Stimulated activated CD8-positive, alpha-beta memory T cell treated with anti-CD3 and anti-CD28 coated beads, Interleukin-15, amount 100 ng/mL, for 4 hours (primary cell): ENCODE measurements around the gene MICAL3.
"Not testable (repeated sequence)": the region's sequence is repeated elsewhere in the genome, so short reads cannot be mapped to it uniquely, and the experiment has no call there.

Experiments used
- DNase-seq, 2 donors: peaks; one replicate each; pipeline ENCODE4 v3.0.0-alpha.2; 2020; ENCODE audit warnings: low read depth in 2 of 2

Gene MICAL3

GRCh38 chr22:17888855-17889254 lies 135.5 kb downstream of the MICAL3 start:
- DNase-seq: no peak

- DNase-seq: no peak
Observed at GRCh38 chr22:17888439-17888838, 135.9 kb downstream of the MICAL3 start.

- DNase-seq: no peak
Observed at GRCh38 chr22:17884893-17885292, 139.5 kb downstream of the MICAL3 start.

- DNase-seq: no peak
Observed at GRCh38 chr22:17884084-17884483, 140.3 kb downstream of the MICAL3 start.

GRCh38 chr22:17883356-17883755 lies 141.0 kb downstream of the MICAL3 start:
- DNase-seq: no peak

GRCh38 chr22:17882727-17883126 lies 141.6 kb downstream of the MICAL3 start:
- no peak for DNase-seq

GRCh38 chr22:17882162-17882561 lies 142.2 kb downstream of the MICAL3 start:
- DNase-seq: no peak

GRCh38 chr22:17881366-17881765 lies 143.0 kb downstream of the MICAL3 start:
- DNase-seq: no peak

GRCh38 chr22:17880468-17880867 lies 143.9 kb downstream of the MICAL3 start:
- no peak for DNase-seq

- no peak for DNase-seq
Observed at GRCh38 chr22:17880020-17880419, 144.3 kb downstream of the MICAL3 start.

- no peak for DNase-seq
Observed at GRCh38 chr22:17878941-17879340, 145.4 kb downstream of the MICAL3 start.

- DNase-seq: no peak
Observed at GRCh38 chr22:17878186-17878694, 146.1 kb downstream of the MICAL3 start.

- DNase-seq: not testable (repeated sequence)
Observed at GRCh38 chr22:17876878-17877855, 147.2 kb downstream of the MICAL3 start.

- no peak for DNase-seq
Observed at GRCh38 chr22:17876306-17876831, 148.0 kb downstream of the MICAL3 start.

GRCh38 chr22:17875631-17876030 lies 148.7 kb downstream of the MICAL3 start:
- no peak for DNase-seq

GRCh38 chr22:17875156-17875555 lies 149.2 kb downstream of the MICAL3 start:
- no peak for DNase-seq

GRCh38 chr22:17874231-17874905 lies 150.0 kb downstream of the MICAL3 start:
- DNase-seq: no peak

GRCh38 chr22:17873804-17874203 lies 150.6 kb downstream of the MICAL3 start:
- DNase-seq: no peak

GRCh38 chr22:17873116-17873515 lies 151.2 kb downstream of the MICAL3 start:
- no peak for DNase-seq

- no peak for DNase-seq
Observed at GRCh38 chr22:17872471-17872870, 151.9 kb downstream of the MICAL3 start.

GRCh38 chr22:17871726-17872458 lies 152.5 kb downstream of the MICAL3 start:
- no peak for DNase-seq

GRCh38 chr22:17870407-17870806 lies 154.0 kb downstream of the MICAL3 start:
- DNase-seq: no peak
